A549 (cell line): ENCODE results near the gene ELOVL6. TPM values are rescaled to one million over a fixed set of nuclear protein-coding genes. Genes with fewer than 3 reads are reported as not detected.
A peak's percentile ranks its signal among the peaks of the same experiment; 100 is the strongest.
"Not testable (repeated sequence)": the region's sequence is repeated elsewhere in the genome, so short reads cannot be mapped to it uniquely, and the experiment has no call there.

Source experiments
- ATAC-seq, 2 experiments: fragments of 200-7000 bp in 1 of 2; fragments of >200 bp in 1 of 2; cut with Nextera tagmentation in 1 of 2; cut with Tn5 transposase in 1 of 2; 3 replicates each; pipeline versions ENCODE4 v1.8.0 to v1.9.1; 2018 to 2020; ENCODE audit warnings: mild to moderate bottlenecking in 1 of 2, moderate library complexity in 1 of 2
- CTCF ChIA-PET: fragments of 300-600 bp; sonication (Branson Sonifier 250); formaldehyde crosslinking; extraction: SDS; loops from one replicate; lab custom pipeline; 2021; ENCODE audit warnings: antibody characterized with exemption, inconsistent platforms; lab: Yijun Ruan, JAX
- POLR2A ChIA-PET: fragments of 350-600 bp; formaldehyde crosslinking; extraction: SDS; loops from one replicate; lab custom pipeline; 2021; ENCODE audit warnings: antibody characterized with exemption, inconsistent platforms; lab: Yijun Ruan, JAX
- DNase-seq, 2 experiments: peaks; one replicate each; pipeline versions ENCODE4 v3.0.0 to v3.0.0-alpha.2; 2011 to 2016; ENCODE audit warnings: low read depth in 1 of 2, low spot score in 1 of 2
- FAIRE-seq: peaks from 2 replicates; lab custom pipeline; 2011; peaks lifted over from hg19 to GRCh38; lab: Jason Lieb, UNC
- H3K27ac ChIP-seq, 2 experiments: fragments of >200 bp; sonication (Bioruptor Twin); formaldehyde crosslinking; 3 replicates each; pipeline ENCODE4 v1.5.1; 2016 to 2017
- H3K4me1 ChIP-seq: fragments of >200 bp; sonication (Bioruptor Twin); formaldehyde crosslinking; 3 replicates; pipeline ENCODE4 v1.6.1; 2016
- H3K4me2 ChIP-seq: fragments of >200 bp; sonication (Bioruptor Twin); formaldehyde crosslinking; 3 replicates; pipeline ENCODE4 v1.6.1; 2016
- H3K4me3 ChIP-seq: fragments of >200 bp; sonication (Bioruptor Twin); formaldehyde crosslinking; 3 replicates; pipeline ENCODE4 v1.5.1; 2016
- H3K9me3 ChIP-seq: fragments of >200 bp; sonication (Bioruptor Twin); formaldehyde crosslinking; 3 replicates; pipeline ENCODE4 v1.6.1; 2016
- ATOH8 ChIP-seq: fragments of 250-450 bp; sonication (Bioruptor Pico); IDR thresholded peaks from 2 replicates; pipeline ENCODE4 v1.5.0; 2020; ENCODE audit warnings: low read depth, mild to moderate bottlenecking, moderate library complexity
- BHLHE40 ChIP-seq: IDR thresholded peaks from 2 replicates; pipeline ENCODE4 v1.6.1; 2012; ENCODE audit warnings: low read depth, low read length, inconsistent platforms
- CBX2 ChIP-seq: fragments of 200-600 bp; sonication (generic); IDR thresholded peaks from 2 replicates; pipeline ENCODE4 v1.6.1; 2016; ENCODE audit warnings: low read depth, mild to moderate bottlenecking, borderline replicate concordance
- CBX8 ChIP-seq: fragments of 200-600 bp; sonication (generic); IDR thresholded peaks from 2 replicates; pipeline ENCODE4 v1.6.1; 2016
- CEBPB ChIP-seq, 2 experiments: fragments of >200 bp in 1 of 2; sonication (Bioruptor Twin) in 1 of 2; formaldehyde crosslinking in 1 of 2; IDR thresholded peaks; 2 replicates each; pipeline ENCODE4 v1.6.1; 2012 to 2016
- CHD2 ChIP-seq: fragments of 150-350 bp; IDR thresholded peaks from 2 replicates; pipeline ENCODE4 v1.6.1; 2014; ENCODE audit warnings: low read length; ENCODE audit not compliant: partially characterized antibody
- EHF ChIP-seq: fragments of 250-450 bp; sonication (Bioruptor Pico); IDR thresholded peaks from 2 replicates; pipeline ENCODE4 v1.5.0; 2020; ENCODE audit warnings: mild to moderate bottlenecking
- EHMT2 ChIP-seq: fragments of 200-600 bp; sonication (generic); IDR thresholded peaks from 2 replicates; pipeline ENCODE4 v1.6.1; 2016; ENCODE audit warnings: antibody characterized with exemption, low read depth, mild to moderate bottlenecking, moderate library complexity
- ELK1 ChIP-seq: fragments of 150-350 bp; IDR thresholded peaks from 2 replicates; pipeline ENCODE4 v1.6.1; 2014; ENCODE audit warnings: low read depth, mild to moderate bottlenecking, low read length
- EP300 ChIP-seq, 2 experiments: fragments of >200 bp; sonication (Bioruptor Twin); formaldehyde crosslinking; IDR thresholded peaks; 2 replicates in 1 of 2; 3 replicates in 1 of 2; pipeline ENCODE4 v1.6.1; 2016 to 2017
- FOSL2 ChIP-seq, 2 experiments: fragments of 450-650 bp in 1 of 2; fragments of >200 bp in 1 of 2; sonication (Bioruptor Twin) in 1 of 2; formaldehyde crosslinking; IDR thresholded peaks; 2 replicates each; pipeline versions ENCODE4 v1.5.0 to v1.6.1; 2016 to 2020; ENCODE audit warnings: mild to moderate bottlenecking in 1 of 2, moderate library complexity in 1 of 2
- GATA3 ChIP-seq: IDR thresholded peaks from 2 replicates; pipeline ENCODE4 v1.6.1; 2012; ENCODE audit warnings: borderline replicate concordance
- HES2 ChIP-seq: fragments of >200 bp; sonication (Bioruptor Twin); formaldehyde crosslinking; IDR thresholded peaks from 2 replicates; pipeline ENCODE4 v1.6.1; 2016
- HMGXB4 ChIP-seq: fragments of 250-450 bp; sonication (Bioruptor Pico); IDR thresholded peaks from 2 replicates; pipeline ENCODE4 v1.5.0; 2021; ENCODE audit warnings: mild to moderate bottlenecking, moderate library complexity, borderline replicate concordance
- HOXA7 ChIP-seq: fragments of 250-450 bp; sonication (Bioruptor Pico); IDR thresholded peaks from 2 replicates; pipeline ENCODE4 v1.5.0; 2020; ENCODE audit warnings: mild to moderate bottlenecking, moderate library complexity
- JUNB ChIP-seq: fragments of >200 bp; sonication (Bioruptor Twin); formaldehyde crosslinking; IDR thresholded peaks from 2 replicates; pipeline ENCODE4 v1.6.1; 2016
- KDM1A ChIP-seq: fragments of 200-600 bp; sonication (generic); IDR thresholded peaks from 2 replicates; pipeline ENCODE4 v1.6.1; 2016; ENCODE audit warnings: low read depth, mild to moderate bottlenecking
- MYC ChIP-seq: IDR thresholded peaks from 2 replicates; pipeline ENCODE4 v1.6.1; 2012; ENCODE audit warnings: mild to moderate bottlenecking, inconsistent platforms, low read length, improper control_type of control experiment, borderline replicate concordance
- PBX3 ChIP-seq: IDR thresholded peaks from 2 replicates; pipeline ENCODE4 v1.6.1; 2012
- POLR2A ChIP-seq: IDR thresholded peaks from 2 replicates; pipeline ENCODE4 v1.6.1; 2012; ENCODE audit warnings: mild to moderate bottlenecking, low read length
- SREBF2 ChIP-seq: fragments of 450-650 bp; IDR thresholded peaks from 2 replicates; pipeline ENCODE4 v1.6.1; 2014; ENCODE audit warnings: mild to moderate bottlenecking, moderate library complexity
- TFCP2L1 ChIP-seq: fragments of 250-450 bp; sonication (Bioruptor Pico); IDR thresholded peaks from 2 replicates; pipeline ENCODE4 v1.5.0; 2021; ENCODE audit warnings: mild to moderate bottlenecking
- USF2 ChIP-seq: fragments of 450-650 bp; IDR thresholded peaks from 2 replicates; pipeline ENCODE4 v1.6.1; 2014; ENCODE audit warnings: antibody characterized with exemption
- whole genome bisulfite sequencing: methylation state at CpG from one replicate; pipeline ENCODE4 v1.1.6; 2017; ENCODE audit errors: missing lambda C conversion rate; 5-methylcytosine and 5-hydroxymethylcytosine counted together
- polyA plus RNA-seq, 4 experiments: library from polyadenylated mRNA; depleted of rRNA in 3 of 4; stranded (reverse); fragments of >200 nt; fragmentation: RNase III in 1 of 4; extraction: RNeasy Plus Mini Kit Qiagen cat#74134 plus additional on column Dnase treatment in 1 of 4; gene quantifications; 2 replicates in 3 of 4; 3 replicates in 1 of 4; pipeline ENCODE4 v1.2.3, GENCODE V29; 2011 to 2017

Gene ELOVL6
- polyA plus RNA-seq, 2 of the 4 experiments (the other 2 are of a cell fraction) = 22.0 to 26.8 TPM

- TF ChIP-seq CEBPB (IDR thresholded peaks at IDR 0.05) (no peak), TFCP2L1 (CRISPR knock-in tag) (no peak), FOSL2 (IDR thresholded peaks at IDR 0.05) (no peak), FOSL2 (CRISPR knock-in tag; IDR thresholded peaks at IDR 0.05) (no peak), KDM1A (no peak)
- Histone ChIP-seq H3K27ac (no peak overlapping the region), H3K4me2 (no peak overlapping the region), H3K9me3 (no peaks in the 10 kb centered on the region), H3K4me1 (peaks cover 68% of the 10 kb centered on the region), H3K4me3 (no peak overlapping the region)
- FAIRE-seq (no peak), DNase-seq (no peak), ATAC-seq (no peak)
- ChIA-PET POLR2A (no interaction called here), CTCF (interaction anchor here (0.6 kb wide), 1 partner anchor 21 kb away, joined by 4 read pairs; no protein-coding TSS in a partner anchor)
These were observed 37.8 kb downstream of the ELOVL6 start for GRCh38 chr4:110160618-110161017.

- Histone ChIP-seq H3K4me1 (peaks cover 58% of the 10 kb centered on the region), H3K4me2 (peak overlapping the region; percentile 25; the same call in 2 of the 3 replicates), H3K9me3 (no peaks in the 10 kb centered on the region), H3K27ac (no peak overlapping the region; a peak in 1 of 6 replicates), H3K4me3 (no peak overlapping the region)
- ChIA-PET CTCF (no interaction called here), POLR2A (no interaction called here)
- TF ChIP-seq TFCP2L1 (CRISPR knock-in tag) (no peak), ELK1 (no peak), HES2 (no peak), HOXA7 (CRISPR knock-in tag) (no peak), GATA3 (no peak), ATOH8 (no peak), SREBF2 (no peak), PBX3 (no peak), CBX8 (no peak)
- DNase-seq (no peak), ATAC-seq (no peak), FAIRE-seq (no peak)
- WGBS = 69% methylated on average over 4 of the region's 4 CpGs
These were observed 38.9 kb downstream of the ELOVL6 start for GRCh38 chr4:110159541-110159940.

- no peak for FAIRE-seq
- no peak overlapping the region for H3K27ac ChIP-seq
- H3K4me2 ChIP-seq = no peak overlapping the region
- H3K4me1 ChIP-seq = peaks cover 41% of the 10 kb centered on the region
- POLR2A ChIA-PET = no interaction called here
- CTCF ChIA-PET = no interaction called here
- no peak for ATAC-seq
- no peaks in the 10 kb centered on the region for H3K9me3 ChIP-seq
- TF ChIP-seq BHLHE40 (no peak), CEBPB (IDR thresholded peaks at IDR 0.05) (no peak)
- WGBS = 98% methylated on average over 3 of the region's 3 CpGs
- no peak overlapping the region for H3K4me3 ChIP-seq
- no peak for DNase-seq
These were observed 40.8 kb downstream of the ELOVL6 start for GRCh38 chr4:110157580-110157979.

GRCh38 chr4:110157166-110157565 is 41.2 kb downstream of the ELOVL6 start:
- DNase-seq, H3K4me3 ChIP-seq, ATAC-seq, CTCF ChIA-PET, H3K27ac ChIP-seq, FAIRE-seq, POLR2A ChIA-PET, H3K4me2 ChIP-seq, H3K9me3 ChIP-seq: not testable (repeated sequence)
- WGBS = 72% methylated on average over 5 of the region's 5 CpGs
- H3K4me1 ChIP-seq = peaks cover 41% of the 10 kb centered on the region

- ATAC-seq (no peak), DNase-seq (no peak), FAIRE-seq (no peak)
- CTCF ChIA-PET = no interaction called here
- H3K4me3 ChIP-seq = no peak overlapping the region
- 91% methylated on average over 6 of the region's 6 CpGs for WGBS
- H3K4me2 ChIP-seq = no peak overlapping the region
- POLR2A ChIA-PET = no interaction called here
- no peaks in the 10 kb centered on the region for H3K9me3 ChIP-seq
- peaks cover 41% of the 10 kb centered on the region for H3K4me1 ChIP-seq
- peak overlapping the region in 1 of 2 experiments; percentile 21; a peak in 1 of 6 replicates for H3K27ac ChIP-seq
- TF ChIP-seq JUNB (no peak), CBX2 (no peak), GATA3 (no peak), HMGXB4 (CRISPR knock-in tag) (no peak), EP300 (IDR thresholded peaks at IDR 0.05) (no peak), BHLHE40 (no peak), EHMT2 (no peak), USF2 (no peak), POLR2A (no peak), EHF (no peak), MYC (no peak), CHD2 (no peak)
These were observed 42.0 kb downstream of the ELOVL6 start for GRCh38 chr4:110156442-110156841.
